ENCODE results near the gene PHOSPHO2.

Gene PHOSPHO2

GRCh38 chr2:169694113-169694893, at the start of gene PHOSPHO2, which contains the start of gene CFAP210:
PHOSPHO2 (plus strand) TSS chr2:169694469; CDS start chr2:169700972, 6,503 bp downstream.
CFAP210 (minus strand) TSS chr2:169694405; CDS start chr2:169694327, 78 bp downstream.
- peak within 1 kb of the TSS; percentile 90 for H3K4me3 ChIP-seq (ENCODE audit: low read depth, low read length)
- no peak for TF ChIP-seq CTCF (IDR thresholded peaks at IDR 0.05; ENCODE audit: low read depth, low read length)

DNA sequence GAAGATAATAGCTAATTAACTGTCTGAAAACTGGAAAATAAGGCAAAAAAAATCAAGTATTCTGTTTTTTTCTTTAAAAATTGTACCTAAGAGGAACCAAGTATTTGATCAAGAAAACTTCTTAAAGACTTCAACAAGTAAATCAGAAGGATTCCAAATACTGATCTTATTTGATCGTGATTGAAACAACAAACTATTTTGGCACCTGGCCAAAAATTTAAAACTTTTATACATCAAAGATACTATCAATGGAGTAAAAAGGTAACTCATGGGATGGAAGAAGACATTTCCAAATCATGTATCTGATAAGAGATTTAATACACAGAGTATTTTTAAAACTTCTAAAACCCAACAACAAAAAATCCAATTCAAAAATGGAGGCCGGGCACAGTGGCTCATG, 46.8 kb upstream of the PHOSPHO2 start:
- TF ChIP-seq CTCF (IDR thresholded peaks at IDR 0.05; ENCODE audit: low read depth, low read length) = no peak
- no peak overlapping the region for H3K4me3 ChIP-seq (ENCODE audit: low read depth, low read length)

GRCh38 chr2:169649278-169649677, 45.0 kb upstream of the PHOSPHO2 start:
- TF ChIP-seq CTCF (IDR thresholded peaks at IDR 0.05; ENCODE audit: low read depth, low read length) = no peak
- no peak overlapping the region for H3K4me3 ChIP-seq (ENCODE audit: low read depth, low read length)

DNA sequence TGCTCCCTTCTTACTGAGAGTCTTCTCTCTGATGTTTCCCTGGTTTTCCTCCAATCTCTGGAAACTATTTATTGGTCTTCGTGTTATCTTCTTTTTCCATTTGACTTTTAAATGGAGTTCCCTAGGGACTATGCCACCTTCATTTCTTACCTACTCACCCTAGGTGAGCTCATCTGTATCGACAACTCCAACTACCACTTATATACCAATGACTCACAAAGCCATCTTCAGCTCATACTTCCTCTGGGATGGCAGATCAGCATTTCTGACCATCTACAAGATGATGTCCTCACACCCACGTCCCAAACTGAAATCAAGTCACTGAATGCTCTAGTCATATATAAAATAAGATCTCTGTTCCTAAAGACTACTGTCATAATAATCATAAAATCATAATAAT, 40.6 kb upstream of the PHOSPHO2 start:
- TF ChIP-seq CTCF (IDR thresholded peaks at IDR 0.05; ENCODE audit: low read depth, low read length) = no peak
- no peak overlapping the region for H3K4me3 ChIP-seq (ENCODE audit: low read depth, low read length)

GRCh38 chr2:169656164-169656563, 38.1 kb upstream of the PHOSPHO2 start:
- H3K4me3 ChIP-seq (ENCODE audit: low read depth, low read length) = no peak overlapping the region
- TF ChIP-seq CTCF (IDR thresholded peaks at IDR 0.05; ENCODE audit: low read depth, low read length) = no peak

DNA sequence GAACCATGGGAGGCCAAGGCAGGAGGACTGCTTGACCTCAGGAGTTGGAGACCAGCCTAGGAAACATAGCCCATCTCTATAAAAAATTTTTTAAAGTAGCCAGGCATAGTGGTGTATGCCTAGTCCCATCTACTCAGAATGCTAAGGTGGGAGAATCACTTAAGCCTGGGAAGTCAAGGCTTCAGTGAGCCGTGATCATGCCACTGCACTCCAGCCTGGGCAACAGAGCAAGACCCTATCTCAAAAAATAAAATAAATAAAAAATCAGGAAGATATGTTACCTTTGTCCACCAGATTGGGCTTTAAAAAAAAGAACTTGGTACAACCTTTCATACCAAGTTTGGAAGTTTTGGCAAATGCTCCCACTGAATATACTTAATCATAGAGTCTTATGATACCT, 35.4 kb upstream of the PHOSPHO2 start:
- no peak overlapping the region for H3K4me3 ChIP-seq (ENCODE audit: low read depth, low read length)
- no peak for TF ChIP-seq CTCF (IDR thresholded peaks at IDR 0.05; ENCODE audit: low read depth, low read length)

DNA sequence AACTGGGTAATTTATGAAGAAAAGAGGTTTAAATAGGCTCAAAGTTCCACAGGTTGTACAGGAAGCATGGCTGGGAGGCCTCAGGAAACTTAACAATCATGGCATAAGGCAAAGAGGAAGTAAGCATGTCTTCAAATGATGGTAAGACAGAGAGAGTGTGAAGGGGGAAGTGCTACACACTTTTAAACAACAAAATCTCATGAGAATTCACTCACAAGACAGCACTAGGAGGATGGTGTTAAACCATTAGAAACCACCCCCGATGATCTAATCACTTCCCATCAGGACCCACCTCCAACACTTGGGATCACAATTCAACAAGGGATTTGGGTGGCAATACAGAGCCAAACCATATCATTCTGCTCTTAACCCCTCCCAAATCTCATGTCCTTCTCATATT, 34.9 kb upstream of the PHOSPHO2 start:
- H3K4me3 ChIP-seq (ENCODE audit: low read depth, low read length) = no peak overlapping the region
- TF ChIP-seq CTCF (IDR thresholded peaks at IDR 0.05; ENCODE audit: low read depth, low read length) = no peak

Data from WI38 (cell line).